HG03097 (cell line): ENCODE measurements around the gene CD55.

Experiments
- ATAC-seq: cut with Tn5 transposase; IDR thresholded peaks from one replicate; pipeline ENCODE4 v1.9.1; 2021; ENCODE audit not compliant: unreplicated experiment, low FRiP score

Gene CD55

DNA sequence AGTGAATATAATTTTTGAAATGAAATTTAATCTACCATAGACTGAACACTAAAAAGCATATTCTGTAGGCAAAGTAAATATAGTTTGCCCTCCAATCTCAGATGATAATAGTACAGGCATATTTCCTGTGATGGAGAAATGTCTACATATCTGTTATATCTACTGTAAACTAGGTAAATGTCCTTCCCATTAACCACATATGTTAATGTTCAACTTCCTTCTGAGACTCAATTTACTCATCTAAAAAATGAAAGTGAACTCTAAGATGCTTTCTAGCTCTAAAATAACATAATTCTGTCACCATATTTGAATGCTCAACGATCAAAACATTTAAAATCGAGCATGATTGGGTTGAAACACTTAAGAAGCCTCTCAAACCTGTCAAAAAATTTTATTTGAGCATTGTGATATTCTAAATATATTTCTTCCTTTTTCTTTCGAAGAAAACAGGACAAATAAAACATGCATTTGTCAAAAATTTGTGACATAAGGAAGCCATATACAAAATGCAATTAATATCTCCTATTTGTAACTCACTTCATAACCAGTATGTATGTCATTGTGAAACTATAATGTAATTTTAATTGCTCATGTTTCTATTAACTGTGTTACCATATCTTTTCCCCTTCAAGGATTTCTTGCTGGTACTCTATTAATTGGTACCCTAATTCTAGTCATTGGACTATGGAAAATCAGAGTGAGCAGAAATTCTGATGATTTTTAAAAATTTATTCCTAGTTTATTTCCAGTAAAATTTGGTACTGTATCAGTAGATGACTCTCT lies 34.2 kb downstream of the CD55 start:
- ATAC-seq = no peak

- ATAC-seq = no peak
These were observed 39.6 kb downstream of the CD55 start for GRCh38 chr1:207361029-207361428.

DNA sequence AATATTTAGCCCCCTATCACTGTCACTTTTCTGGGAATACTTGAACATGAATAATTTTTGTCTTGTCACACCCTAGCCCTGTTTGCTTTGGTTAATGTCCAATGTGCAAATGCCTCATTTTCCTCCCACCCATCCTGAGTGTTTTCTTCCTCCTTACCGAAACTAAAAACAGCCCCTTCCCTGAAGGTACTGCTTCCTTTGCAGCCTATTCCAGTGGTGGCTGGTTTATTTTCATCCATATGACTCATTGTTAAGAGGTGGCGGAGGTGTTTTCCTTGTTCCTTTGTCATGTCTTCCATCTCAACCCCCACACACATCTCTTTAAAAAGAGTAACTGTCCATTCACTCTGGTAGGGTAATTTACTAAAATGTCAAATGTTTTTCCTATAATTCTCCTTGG lies 40.4 kb downstream of the CD55 start:
- no peak for ATAC-seq

DNA sequence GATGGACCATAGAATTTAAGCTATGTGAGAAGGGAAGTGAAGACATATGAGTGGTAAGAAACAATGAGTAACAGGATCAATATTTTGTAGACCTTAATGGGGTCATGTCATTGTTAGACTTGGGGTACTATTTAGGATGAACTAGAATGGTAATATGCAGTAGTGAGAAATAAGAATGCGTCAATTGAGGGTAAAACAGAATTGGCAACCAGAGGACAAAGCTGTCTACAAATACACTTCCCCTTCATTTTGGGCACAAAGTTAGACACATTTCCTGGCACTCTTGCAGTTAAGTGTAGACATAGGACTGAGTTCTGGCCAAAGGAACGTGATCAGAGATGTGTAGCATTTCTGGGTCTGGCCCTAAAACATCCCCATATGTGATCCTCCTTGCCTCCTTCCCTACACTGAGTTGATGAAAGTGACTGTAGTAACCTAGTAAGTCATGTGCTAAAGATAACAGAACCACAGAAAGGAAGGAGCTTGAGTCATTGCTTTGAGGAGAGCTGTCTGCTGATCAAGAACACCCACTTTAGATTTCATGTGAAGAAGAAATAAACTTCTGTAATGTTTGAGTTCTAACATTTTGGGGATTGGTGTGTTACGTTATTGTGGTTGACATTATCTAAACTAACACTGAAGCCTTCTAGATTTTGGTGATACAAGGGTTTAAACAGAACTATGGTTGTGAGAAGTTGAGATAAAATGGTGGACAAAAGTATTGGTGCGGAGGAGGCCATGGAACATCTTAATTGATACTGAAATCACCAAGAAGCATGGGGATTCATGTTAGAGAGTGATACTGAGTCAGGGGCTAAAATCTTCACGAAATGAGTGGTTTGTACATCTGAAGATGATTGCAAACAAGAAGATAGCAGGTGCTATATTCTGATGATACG lies 41.7 kb downstream of the CD55 start:
- ATAC-seq = no peak

- no peak for ATAC-seq
These were observed 42.4 kb downstream of the CD55 start for GRCh38 chr1:207363871-207364270.

DNA sequence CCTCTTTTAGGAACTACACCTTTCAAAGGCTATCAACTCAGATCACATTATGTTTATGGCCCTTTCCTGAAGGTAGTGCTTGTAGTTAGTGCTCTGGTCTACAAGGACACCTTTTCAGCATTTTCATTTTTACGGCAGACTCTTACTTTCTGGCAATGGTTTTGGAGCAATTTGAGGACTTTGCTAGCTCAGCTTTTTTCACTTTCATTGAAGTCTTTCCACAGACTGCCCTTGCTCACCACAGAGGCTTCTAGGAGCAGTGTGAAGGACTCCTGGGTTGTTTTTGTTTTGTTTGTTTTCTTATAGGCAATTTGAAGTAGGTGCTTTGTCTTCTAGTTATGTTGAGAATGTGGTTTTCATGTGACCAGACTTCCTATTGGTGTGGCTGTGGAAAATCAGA lies 43.1 kb downstream of the CD55 start:
- no peak for ATAC-seq

- ATAC-seq = no peak
These were observed 43.6 kb downstream of the CD55 start for GRCh38 chr1:207365063-207365462.

DNA sequence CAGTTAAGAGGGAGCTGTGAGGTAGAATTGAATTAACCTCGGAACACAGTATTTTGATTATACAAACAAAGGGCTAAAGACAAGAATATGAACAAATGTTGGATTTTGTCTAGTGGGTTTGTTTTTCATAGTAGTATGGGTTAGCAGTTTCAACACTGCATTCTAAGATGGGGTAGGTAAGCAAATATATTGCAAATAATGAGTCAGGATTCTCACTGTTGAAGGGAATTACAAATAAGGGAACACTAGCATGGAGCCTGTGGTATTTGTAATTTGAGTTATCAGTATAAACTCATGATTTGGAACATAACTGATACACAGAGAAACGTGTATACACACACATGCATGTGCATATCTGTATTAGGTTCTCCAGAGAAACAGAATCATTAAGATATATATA lies 44.5 kb downstream of the CD55 start:
- ATAC-seq = no peak

DNA sequence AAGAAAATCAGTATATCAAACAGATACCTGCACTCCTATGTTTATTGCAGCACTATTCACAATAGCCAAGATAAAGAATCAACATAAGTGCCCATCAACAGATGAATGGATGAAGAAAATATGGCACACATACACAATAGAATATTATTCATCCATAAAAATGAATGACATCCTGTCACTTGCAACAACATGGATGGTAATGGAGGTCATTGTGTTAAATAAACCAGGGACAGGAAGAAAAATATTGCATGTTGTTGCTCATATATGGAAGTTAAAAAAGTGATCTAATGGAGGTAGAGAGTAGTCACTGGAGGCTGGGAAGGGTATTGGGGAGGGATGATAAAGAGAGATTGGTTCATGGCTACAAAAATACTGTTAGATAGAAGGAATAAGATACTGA lies 67.2 kb downstream of the CD55 start:
- no peak for ATAC-seq

GRCh38 chr1:207389728-207390464 lies 68.4 kb downstream of the CD55 start:
- no peak for ATAC-seq

DNA sequence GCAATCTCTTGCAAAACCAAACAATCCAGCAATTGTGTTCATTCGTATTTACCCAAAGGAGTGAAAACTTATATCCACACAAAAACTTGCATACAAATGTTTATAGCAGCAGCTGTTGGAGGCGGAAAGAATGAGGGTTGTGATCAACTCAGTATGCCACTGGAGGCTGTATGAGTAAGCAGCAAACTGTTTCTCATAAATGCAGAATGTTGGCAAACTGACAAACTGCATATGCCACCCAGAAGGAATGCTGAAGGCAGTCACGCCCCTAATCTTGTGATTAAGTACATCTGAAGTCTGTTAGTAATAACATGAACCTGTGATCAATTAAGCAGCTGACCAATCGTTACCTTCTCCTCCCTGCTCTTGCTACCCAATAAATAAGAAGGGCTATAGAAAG lies 72.1 kb downstream of the CD55 start:
- ATAC-seq = no peak

GRCh38 chr1:207396168-207396746 lies 74.8 kb downstream of the CD55 start:
- no peak for ATAC-seq

- ATAC-seq = no peak
These were observed 76.0 kb downstream of the CD55 start for GRCh38 chr1:207397525-207397926.

GRCh38 chr1:207398986-207399385 lies 77.5 kb downstream of the CD55 start:
- ATAC-seq = no peak

DNA sequence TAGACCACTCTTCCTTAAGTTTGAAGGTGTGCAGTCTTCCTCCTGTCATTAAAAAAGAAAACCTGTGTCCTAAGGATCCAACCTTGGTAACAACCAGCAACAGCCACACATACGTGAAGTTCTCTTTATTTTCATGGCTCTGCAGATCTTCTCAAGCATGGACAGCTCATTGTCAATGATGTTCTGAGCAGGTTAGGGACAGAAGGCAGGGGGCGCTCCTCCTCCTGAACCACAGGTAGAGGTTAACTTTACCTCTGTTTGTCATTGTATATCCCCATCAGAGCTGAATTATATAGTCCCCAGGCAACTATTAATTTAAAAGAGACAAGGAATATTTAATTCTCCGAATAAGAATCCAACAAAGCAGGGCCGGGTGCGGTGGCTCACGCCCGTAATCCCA lies 80.1 kb downstream of the CD55 start:
- no peak for ATAC-seq

DNA sequence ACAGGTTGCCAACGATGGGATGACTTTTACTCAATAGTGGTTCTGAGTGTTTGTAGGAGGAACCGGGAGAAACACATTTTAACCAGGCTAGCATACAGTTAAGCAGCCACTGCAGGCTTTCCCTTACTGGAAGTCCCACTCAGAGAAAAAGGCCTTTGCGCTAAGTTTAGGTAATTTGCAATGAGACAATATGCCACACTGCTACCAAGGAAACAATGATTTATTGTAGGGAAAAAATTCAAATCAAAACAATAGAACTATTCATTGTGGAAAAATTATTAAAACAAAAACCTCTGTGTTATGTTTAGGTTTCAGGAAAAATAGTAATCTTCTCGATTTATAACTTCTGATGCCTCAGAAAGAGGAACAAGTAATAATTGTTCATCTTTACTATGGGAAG lies 81.3 kb downstream of the CD55 start:
- no peak for ATAC-seq

DNA sequence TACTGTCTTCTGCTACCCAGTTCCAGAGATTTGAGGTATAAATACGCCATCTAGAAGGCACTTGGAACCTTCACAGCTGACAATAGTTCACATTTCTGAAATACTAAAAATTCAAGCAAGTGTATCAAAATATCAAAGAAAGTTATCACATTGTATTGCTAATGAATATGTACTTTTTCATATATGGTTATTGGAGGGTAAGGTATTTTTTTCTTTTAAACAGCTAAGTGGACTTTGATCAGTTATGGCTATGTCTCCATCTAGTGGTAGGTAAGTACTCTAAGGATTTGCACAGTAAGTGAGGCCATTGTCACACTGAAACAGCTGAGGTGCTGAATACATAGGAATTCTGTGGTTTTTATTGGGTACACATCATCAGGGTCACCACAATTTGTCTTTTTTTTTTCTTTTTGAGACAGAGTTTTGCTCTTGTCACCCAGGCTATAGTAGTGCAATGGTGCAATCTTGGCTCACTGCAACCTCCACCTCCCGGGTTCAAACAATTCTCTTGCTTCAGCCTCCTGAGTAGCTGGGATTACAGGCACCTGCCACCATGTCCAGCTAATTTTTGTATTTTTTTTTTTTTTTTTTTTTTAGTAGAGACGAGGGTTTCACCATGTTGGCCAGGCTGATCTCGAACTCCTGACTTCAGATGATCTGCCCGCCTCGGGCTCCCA lies 83.5 kb downstream of the CD55 start:
- ATAC-seq = no peak

DNA sequence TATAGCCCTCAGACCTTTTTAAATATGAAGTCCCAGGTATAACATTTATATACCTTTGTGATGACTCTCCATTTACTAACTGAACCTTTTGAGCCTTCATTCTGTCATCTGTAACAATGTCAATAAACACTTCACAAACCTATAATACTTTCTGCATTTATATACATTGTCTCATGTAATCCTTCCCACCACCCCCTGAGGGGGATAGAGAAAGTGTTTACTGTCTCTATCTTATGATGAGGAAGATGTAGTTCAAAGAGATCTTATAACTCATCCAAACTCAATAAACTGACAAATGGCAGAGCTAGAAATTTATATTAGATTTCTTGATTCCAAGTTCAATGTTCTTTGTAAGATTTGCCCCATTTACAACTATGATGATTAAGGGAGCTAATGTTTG lies 84.3 kb downstream of the CD55 start:
- no peak for ATAC-seq

- ATAC-seq = no peak
These were observed 86.3 kb downstream of the CD55 start for GRCh38 chr1:207407655-207408260.
